CD1c-positive myeloid dendritic cell (primary cell): ENCODE measurements around the gene PLD4.

Source experiments
- DNase-seq: peaks from one replicate; pipeline ENCODE4 v3.0.0-alpha.2; 2016; ENCODE audit errors: extremely low spot score

Gene PLD4

DNA sequence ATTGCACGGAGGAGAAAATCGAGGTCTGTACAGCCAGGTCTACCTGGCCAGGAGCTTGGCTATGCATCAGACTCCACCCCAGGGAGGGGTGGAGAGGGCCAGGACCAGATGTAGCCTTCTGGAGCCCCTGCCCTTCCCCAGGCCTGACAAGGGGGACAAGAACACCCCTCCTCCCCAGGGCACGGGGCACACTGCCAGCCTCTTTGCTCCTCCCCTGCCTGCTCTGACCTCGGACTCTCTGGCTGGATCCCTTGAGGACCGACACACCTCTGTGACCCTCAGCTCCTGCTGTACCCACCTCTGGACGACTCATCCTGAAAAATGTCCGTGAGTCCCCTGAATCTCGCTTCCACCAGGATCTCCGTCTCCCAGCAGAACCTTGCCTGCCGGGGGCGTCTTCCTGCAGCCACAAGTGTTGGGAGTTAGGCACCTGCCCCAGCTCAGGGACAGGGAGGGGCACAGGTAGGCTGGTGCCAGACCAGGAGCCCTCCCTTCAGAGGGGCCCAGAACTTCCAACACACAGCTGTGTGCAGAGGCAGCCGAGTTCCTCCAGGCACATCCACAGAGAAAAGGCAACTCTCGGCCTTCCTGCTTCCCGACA is 31.7 kb downstream of the PLD4 start:
- no peak for DNase-seq

GRCh38 chr14:104957146-104958113 is 32.8 kb downstream of the PLD4 start:
- DNase-seq, result no peak

DNA sequence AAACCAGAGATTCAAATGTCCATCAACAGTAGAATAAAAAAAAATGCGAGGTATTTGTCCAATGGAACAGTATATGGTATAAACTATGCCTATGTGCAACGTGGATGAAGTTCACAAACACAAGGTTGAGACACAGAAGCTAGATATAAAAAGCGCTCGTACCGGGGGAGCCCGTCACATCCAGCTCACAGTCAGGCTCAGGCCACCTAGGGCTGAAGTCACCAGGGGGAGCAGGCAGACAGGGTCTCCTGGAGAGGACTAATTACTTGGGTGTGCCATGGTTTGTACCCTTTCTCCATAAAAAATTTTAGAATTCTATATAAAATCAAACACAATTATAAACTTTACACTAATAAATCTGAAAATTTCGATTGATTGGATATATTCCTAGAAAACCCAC is 39.9 kb downstream of the PLD4 start:
- no peak for DNase-seq

- no peak for DNase-seq
These were observed 41.0 kb downstream of the PLD4 start for GRCh38 chr14:104965561-104966231.

DNA sequence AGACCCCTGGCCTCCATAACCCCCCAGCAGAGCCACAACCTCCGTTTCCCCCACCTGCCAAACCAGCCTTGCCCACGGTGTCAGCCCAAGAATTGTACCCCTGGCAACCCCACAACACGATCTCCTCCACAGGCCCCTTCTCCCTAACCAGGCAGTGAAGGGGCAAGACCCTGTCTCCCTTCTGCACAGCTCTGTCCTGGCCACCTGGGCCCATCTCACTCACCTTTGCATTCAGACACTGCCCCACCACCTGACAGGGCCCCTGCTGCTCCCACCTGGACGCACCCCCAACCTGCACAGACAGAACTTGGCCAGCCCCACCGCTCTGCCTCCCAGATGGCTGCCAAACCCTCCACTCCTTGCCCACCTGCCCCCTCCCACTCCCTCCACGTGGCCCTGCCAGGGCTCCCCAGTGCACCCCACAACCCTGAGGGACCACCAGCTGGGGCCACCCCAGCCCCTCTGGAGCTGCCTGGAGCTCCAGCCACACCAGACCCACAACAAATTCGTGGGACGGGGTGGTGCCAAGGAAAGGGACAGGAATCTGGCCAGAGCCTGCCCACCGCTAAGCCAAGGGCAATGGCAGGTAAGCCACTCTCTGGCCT is 41.7 kb downstream of the PLD4 start:
- no peak for DNase-seq

- no peak for DNase-seq
These were observed 42.3 kb downstream of the PLD4 start for GRCh38 chr14:104966981-104967385.

GRCh38 chr14:104967386-104968152 is 42.9 kb downstream of the PLD4 start:
- DNase-seq, result peak; percentile 8

DNA sequence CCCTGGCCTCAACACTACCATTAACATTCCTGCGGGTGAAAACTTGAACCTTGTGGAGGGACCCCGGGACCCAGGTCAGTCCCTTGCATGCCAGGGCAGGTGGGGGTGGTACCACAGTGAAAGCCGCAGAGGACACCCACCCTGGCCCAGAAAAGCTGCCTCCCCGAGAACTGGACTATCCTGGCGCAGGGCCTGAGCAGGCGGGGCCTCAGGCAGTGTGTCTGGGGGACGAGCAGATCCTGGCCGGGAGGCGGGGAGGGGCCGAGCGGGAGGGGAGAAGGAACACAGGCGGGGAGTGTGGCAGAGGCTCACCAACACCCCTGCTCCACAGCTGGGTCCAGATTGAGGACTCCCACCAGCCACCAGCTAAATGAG is 43.5 kb downstream of the PLD4 start:
- no peak for DNase-seq

DNA sequence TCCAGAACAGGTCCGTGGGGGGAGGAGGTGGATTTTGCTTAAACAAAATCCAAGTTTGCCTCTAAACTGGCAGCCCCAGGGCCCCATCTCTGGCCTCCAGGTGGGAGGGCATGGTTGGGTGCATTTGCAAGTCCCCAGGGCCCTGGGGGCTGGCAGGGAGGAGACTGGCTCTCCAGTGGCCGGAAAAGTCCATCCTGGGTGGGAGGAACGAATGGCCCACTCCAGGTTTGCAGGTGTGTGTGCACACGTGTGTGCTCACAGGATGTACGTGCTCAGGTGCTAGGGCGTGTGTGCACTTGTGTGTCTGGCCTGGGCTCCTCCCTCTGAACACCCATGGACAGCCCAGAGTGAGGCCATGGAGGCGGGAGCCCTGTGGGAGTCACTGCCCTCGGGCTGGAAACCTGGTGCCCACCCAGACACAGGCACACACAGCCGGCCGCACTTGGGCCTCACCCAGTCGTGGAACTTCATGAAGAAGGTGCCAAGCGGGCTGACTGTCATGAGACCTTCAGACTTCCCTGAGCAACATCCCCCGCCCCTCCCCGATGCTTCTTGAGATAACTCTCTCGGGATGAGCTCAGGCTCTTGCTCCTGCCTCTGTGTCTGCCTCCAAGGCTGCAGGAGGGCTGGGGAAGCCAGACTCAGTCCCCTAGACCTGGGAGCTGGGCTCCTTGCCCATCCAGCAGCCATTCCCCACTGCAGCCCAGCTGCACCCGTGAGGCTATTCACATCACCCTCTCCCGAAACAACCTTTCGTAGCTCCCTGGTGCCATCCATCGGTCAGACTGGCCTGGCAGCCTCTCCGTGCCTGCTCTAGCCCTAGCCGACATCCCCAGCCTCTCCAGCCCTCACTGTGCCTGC is 44.1 kb downstream of the PLD4 start:
- no peak for DNase-seq

DNA sequence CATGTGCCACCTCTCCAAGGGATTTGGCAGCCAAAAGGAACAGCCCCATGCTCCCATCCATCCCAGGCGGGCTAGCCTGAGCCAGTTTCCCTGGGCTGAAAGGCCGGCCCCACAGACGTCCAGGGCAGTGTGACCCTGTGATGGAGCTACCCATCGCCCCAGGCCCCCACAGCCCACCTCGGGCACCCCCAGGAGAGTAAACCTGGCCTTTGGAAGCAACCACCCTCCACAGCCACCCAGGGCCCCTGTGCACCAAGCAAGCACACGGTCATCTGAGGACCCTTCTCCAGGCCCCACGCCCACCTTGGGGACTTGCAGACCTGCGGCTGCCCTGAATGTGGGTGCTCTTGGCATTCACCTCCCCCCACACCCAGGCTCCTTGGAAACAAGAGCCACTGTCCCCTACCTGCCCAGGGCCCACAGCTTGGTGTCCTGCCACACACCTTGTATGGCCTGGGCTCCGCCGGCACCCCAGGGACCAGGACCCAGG is 45.1 kb downstream of the PLD4 start:
- no peak for DNase-seq

GRCh38 chr14:104970231-104971068 is 45.8 kb downstream of the PLD4 start:
- DNase-seq, result peak; percentile 23

DNA sequence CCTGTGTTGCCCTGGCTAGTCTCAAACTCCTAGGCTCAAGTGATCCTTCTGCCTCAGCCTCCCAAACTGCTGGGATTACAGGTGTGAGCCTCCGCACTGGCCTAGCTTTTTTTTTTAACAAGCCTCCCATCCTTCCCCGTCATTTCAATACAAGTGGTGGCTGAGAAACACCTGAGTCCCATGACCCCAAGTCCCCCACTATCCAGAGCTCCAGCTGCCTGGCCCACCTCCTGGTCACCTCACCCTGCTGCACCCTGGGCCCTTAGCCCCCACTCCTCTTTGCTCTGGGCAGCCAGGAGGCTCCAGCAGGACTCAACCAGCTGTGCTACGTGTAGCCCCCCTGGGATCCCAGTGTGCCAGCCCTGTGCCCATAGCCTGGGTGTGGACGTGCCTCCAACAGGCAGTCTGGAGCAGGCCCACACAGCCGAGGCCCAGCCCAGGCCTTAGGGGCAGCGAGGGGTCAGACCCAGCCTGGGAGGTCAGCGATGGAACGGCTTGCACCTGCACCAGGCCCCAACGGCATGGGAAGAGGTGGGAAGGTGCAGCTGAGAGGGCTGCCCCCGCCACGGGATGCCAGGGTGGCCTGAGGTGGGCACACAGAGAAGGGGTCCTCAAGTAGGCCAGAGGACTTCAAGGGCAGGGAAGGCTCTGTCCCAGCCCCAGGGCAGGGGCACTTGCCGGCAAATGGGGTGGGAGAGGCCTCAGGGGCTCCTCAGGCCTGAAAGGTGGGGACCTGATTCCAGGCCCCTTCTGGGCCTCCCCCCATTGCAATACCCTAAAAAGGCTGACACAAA is 47.0 kb downstream of the PLD4 start:
- DNase-seq, result no peak

DNA sequence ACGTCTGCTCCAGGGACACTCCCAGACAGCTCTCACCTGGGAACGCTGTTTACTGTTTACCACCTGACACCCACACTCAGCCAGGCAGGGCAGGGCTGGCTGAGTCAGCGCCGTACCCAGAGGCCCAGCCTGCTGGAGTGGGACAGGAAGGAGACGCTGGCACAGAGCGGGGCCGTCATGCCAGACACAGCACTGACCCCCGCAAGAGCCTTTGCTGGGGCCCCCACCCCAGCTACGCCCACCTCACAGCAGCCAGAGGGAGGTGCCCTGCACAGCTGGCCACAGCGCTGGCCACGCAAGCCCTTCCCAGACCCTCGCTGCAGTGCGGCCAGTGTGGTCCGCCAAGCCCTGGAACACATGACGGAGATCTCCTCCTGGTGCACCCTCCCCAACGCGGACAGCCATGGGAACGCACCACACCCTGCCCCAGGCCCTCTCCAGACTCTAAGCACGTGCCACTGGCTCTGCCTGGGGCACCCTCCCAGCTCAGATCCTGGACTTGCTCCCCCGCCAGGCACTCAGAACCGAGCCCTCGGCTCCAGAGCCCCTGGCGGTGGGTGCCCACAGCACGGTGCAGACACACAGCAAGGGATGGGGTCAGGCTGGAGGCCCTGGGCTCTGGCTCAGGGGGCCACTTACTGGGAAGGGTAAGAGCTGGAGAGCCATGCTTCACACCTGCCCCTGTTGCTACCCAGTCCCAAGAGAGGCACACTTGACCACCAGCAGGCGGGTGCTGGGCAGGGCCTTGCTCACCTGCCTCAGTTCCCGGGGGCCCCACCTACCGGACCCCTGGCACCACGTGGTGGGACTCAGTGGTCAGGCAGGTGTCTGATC is 47.8 kb downstream of the PLD4 start:
- DNase-seq, result no peak

DNA sequence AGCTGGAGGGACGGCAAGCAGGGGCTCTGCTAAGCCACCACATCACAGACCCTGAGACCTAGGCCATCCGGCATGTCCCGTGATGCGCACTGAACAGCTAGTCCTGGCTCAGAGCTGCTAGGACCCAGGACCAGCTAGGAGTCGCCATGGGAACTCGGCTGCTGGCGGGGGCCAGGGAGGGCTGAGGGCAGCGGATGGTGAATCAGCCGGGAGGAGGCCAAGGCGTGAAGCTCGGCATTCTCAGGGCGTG is 48.4 kb downstream of the PLD4 start:
- no peak for DNase-seq

DNA sequence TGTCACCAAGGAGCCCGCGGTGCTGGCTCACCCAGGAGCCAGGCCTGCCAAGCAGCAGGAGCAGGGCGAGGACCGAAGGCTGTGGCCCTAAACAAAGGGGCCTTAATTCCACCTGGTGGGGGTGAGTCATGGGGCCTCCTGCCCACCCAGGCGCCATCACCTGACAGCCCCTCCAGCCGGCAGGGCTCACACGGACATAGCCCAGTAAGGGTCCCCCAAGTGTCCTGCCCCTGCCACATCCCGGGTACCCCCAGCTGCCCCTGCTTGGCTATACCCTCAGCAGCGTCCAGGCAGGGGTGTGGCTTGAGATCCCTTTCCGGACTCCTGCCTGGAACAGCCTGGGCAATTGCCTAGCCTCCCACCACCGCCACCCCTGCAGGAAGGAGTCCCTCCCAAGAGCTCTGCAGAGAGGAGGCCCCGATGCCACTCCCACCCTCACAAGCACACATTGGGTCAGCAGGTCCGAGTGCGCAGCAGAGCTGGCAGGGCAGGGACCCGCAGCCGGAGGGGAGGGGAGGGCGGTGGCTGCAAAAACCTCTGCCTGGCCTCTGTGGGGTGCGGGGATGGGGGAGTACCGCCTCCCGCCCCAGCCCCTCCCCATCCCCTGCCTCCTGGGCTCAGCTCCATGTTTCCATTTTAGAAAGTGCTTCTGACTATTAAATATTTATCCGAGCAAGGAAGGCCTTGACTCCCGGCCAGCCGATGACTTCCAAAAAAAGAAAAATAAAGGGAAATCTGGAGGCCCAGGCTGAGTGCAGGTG is 48.9 kb downstream of the PLD4 start:
- no peak for DNase-seq

GRCh38 chr14:104974146-104974541 is 49.5 kb downstream of the PLD4 start:
- DNase-seq, result no peak

DNA sequence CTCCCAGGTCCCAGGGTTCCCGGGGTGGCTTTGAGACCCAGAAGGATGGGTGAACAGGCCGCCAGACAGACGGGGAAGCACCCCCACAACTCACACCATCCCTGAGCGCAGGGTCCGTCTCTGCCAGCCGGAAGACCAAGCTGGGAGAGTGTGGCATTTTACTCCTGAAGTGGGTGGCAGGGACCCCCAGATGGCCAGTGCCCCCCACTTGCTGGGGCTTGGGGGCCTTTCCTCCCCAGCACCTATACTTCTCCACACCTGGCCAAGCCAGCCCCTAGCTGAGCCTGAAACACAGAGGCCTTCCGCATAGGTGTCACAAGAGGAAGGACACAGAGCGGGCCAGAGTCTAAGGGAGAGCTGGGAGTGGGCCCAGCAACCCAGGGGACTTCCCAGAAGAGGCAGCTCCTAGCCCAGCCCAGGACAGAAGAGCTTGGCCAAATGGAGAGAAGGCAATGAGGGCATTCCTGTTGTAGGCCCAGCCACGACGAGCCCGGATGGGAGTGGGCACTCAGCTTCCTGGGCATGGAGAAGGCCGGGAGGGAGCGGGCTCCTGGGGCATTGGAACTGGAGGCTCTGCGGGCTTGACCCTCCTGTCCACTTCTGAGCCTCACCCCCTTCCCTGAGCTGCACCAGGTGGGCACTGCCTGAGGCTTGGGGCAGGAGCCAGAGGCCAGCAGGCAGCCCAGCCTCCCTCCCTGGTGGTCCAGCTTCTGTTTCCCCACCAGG is 50.1 kb downstream of the PLD4 start:
- no peak for DNase-seq
